Effector CD4-positive, alpha-beta T cell (primary cell): ENCODE results near the gene EID2.

ENCODE experiments used
- DNase-seq: peaks from one replicate; pipeline ENCODE4 v3.0.0-alpha.2; 2020

EID2 gene

DNA sequence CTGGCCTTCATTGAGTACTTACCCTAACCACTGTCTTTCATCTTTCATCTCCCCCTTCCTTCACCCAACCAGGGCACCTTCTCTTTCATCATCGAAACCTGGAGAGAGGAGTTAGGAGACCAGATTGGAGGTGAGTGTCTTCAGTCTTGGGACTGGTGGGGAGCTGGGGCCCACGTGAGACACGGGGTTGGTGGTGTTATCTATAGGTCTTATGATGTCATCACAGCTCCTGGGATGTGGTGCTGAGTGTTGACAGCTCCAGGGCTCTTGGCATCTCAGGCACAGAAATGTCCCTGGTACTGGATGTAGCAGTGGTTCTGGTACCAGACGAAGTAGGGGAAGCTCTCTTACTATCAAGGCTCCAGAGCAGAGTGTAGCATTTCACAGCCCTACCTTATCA is 39.4 kb downstream of the EID2 start:
- DNase-seq: no peak

DNA sequence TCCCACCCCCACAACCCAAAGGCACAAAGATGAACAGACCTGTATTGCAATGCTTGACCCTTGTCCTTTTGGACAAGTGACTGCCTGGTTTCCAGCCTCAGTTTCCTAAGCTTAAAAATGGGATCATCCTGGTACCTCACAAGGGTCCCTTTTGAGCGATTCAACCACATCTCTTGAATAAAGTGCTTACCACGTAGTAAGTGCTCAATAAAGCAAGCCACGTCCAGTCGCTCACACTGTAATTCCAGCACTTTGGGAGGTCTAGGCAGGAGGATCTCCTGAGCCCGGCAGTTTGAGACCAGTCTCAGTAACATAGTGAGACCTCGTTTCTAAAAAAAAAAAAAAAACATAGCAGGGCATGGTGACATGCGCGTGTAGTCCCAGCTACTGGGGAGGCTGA is 40.0 kb downstream of the EID2 start:
- no peak for DNase-seq

DNA sequence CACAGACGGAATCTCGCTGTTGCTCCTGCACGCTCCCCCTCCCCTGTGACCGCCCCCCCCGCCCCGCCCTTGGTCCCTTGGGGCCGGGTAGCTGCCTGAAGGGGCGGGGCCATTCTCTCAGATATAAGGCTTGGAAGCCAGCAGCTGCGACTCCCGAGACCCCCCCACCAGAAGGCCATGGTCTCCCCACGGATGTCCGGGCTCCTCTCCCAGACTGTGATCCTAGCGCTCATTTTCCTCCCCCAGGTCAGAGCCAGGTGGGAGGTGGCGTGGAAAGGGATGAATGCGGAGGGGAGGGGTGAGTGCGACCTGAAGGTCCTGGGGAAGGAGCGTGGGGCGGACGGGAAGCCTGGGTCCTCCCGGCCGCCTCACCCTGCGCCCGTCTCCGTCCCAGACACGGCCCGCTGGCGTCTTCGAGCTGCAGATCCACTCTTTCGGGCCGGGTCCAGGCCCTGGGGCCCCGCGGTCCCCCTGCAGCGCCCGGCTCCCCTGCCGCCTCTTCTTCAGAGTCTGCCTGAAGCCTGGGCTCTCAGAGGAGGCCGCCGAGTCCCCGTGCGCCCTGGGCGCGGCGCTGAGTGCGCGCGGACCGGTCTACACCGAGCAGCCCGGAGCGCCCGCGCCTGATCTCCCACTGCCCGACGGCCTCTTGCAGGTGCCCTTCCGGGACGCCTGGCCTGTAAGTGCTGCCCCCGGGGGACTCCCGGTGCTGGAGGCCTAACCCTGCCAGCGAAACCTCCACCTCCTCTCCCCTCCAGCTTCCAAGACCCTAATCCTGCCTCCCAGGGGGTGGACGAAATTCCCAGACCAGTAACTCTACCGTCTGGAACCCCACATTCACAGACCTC is 40.9 kb downstream of the EID2 start, which contains the start of gene DLL3:
Gene DLL3, plus strand, starts transcription at position 150 of the 845 bp plus-strand sequence. Its CDS starts 28 bp downstream, at position 178.
- no peak for DNase-seq

DNA sequence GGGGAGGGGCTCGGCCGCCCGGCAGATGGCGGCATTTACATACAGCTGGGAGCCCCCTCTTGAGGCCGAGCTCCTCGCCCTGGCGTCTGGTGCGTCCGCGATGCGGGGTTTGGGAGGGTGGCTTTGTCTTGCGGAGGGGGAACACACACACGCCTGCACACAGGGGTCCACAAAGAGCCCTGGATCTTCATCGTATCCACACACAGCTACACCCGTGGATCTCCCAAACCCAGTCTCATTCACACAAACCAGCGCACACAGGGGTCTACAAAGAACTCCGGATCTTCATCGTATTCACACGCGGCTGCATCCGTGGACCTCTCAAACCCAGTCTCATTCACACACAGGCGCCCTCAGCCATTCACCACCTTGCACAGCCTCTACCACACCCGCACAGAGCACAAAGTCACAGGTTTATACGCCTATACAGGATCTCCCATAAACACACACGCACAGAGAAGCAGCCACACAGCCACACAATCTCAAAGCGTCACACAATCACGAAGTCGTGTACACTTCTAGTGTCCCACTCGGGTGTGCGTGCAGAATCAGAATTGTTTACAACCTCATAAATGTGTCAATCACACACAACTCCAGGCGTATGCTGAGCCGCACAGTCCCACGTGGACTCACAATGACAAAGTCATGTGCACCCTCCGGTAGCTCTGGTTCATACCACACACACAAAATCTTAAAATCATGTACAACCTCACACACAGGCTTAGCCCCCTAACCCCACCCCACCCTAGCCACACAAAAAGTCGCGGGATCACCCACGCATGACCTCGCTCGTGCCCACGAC is 41.8 kb downstream of the EID2 start:
- DNase-seq: no peak

DNA sequence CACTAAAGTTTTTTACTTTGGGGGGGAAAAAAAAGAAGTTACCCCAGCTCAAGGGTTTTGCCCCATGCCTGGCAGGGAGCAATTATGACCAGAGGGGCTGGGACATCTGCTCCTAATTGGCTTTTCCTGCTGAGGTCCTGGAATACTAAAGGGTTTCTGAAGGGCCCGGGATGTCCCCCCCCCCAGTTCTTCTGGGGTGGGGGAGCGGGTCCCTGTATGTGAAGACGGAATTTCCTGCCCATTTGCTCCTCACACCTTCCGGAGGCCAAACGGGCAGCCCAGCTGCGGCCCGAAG is 42.3 kb downstream of the EID2 start:
- no peak for DNase-seq

DNA sequence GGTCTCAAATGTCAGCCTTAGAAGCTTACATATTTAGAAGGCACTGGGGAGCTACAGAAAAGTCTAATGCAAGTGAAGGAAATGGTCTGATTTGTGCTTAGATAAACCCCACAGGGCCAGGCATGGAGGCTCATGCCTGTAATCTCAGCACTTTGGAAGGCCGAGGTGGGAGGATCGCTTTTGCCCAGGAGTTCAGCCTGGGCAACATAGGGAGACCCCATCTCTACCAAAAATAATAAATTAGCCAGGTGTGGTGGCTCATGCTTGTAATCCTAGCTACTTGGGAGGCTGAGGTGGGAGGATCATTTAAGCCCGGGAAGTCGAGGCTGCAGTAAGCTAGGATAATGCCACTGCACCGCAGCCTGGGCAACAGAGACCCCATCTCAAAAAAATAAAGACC is 43.9 kb downstream of the EID2 start:
- no peak for DNase-seq

DNA sequence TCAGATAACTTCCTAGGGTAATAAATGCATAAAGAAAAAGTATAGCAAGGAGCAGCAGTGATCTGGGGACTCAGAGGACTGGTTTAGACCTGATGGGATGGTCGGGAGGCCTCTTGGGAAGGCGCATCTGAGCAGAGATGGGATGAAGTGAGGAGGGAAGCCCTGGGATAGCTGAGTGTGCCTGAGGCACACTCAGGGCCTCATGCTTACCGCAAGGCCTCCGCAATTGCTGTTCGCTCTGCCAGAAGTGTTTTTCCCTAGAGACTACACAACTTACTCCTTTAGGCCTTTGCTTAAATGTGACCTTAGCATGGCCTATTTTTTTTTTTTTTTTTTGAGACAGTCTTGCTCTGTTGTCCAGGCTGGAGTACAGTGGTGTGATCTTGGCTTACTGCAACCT is 45.3 kb downstream of the EID2 start:
- no peak for DNase-seq

DNA sequence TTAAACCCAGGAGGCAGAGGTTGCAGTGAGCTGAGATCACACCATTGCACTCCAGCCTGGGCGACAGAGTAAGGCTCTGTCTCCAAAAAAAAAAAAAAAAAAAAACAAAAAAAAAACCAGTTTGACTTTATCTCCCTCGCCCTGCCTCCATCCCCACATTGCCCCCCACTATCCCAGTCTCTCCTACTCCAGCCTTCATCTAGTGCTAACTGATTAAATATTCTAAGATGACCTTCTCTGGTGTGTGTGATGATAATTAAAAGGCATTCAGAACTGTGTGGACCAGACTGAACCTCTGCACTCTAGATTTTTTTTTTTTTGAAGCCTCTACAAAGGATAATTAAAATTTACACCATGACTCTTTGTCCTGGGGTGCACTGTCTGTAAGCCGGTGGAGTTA is 47.2 kb downstream of the EID2 start:
- DNase-seq: no peak

DNA sequence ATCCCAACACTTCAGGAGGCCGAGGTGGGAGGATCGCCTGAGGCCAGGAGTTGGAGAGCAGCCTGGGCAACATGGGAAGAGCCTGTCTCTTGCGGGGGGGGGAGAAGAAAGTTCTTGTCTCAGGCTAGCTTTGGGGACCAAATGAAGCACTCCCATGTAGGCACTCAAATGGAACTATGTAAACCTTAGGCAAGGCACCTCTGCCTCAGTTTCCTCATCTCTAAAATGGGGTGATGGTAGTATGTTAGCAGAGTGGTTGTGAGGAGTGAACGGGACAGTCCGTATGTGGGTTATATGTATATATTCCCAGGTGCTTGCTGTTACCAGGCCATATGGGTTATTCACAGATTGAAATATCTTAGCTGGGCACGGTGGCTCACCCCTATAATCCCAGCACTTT is 47.7 kb downstream of the EID2 start:
- no peak for DNase-seq

DNA sequence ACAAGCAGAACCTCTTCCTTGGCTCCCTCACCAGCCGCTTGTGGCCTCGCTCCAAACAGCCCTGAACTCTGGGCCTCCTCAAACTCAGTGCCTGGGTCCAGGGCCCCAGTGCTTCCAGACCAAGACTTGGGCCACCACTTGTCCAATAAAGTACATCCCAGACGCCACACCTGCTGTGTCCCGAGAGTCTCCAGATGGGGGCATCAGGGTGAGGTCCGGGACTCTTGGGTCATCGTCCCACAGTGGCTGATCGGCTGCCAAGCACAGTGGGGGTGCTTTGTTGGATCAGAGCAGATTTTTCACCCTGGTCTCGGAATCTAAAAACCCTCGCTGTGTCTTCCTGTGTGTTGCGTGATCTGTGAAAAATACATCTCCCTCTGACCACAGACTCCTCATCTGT is 50.2 kb downstream of the EID2 start:
- no peak for DNase-seq
